SIG-M5 treated with dmso at 0.1 percent for 504 hours (cell line): ENCODE data around the gene TANC1.

ENCODE experiments used
- DNase-seq: peaks from one replicate; lab custom pipeline; 2025; ENCODE audit not compliant: unreplicated experiment; lab: John Stamatoyannopoulos, UW

TANC1 gene

GRCh38 chr2:159053161-159054031, 85.0 kb downstream of the TANC1 start:
- DNase-seq: no peak

GRCh38 chr2:159054032-159054334, 85.5 kb downstream of the TANC1 start:
- DNase-seq: no peak

- DNase-seq: no peak
Observed at GRCh38 chr2:159054985-159055384, 86.5 kb downstream of the TANC1 start.

GRCh38 chr2:159060518-159060917, 92.1 kb downstream of the TANC1 start:
- DNase-seq: no peak

GRCh38 chr2:159063677-159064076, 95.2 kb downstream of the TANC1 start:
- no peak for DNase-seq

- no peak for DNase-seq
Observed at GRCh38 chr2:159064446-159065301, 96.2 kb downstream of the TANC1 start.

- DNase-seq: no peak
Observed at GRCh38 chr2:159065313-159065712, 96.9 kb downstream of the TANC1 start.

- DNase-seq: no peak
Observed at GRCh38 chr2:159065891-159066290, 97.5 kb downstream of the TANC1 start.

- DNase-seq: no peak
Observed at GRCh38 chr2:159066541-159067156, 98.2 kb downstream of the TANC1 start.

- no peak for DNase-seq
Observed at GRCh38 chr2:159067971-159068370, 99.5 kb downstream of the TANC1 start.

- DNase-seq: no peak
Observed at GRCh38 chr2:159069229-159069628, 100.8 kb downstream of the TANC1 start.

- no peak for DNase-seq
Observed at GRCh38 chr2:159070235-159070634, 101.8 kb downstream of the TANC1 start.

- DNase-seq: no peak
Observed at GRCh38 chr2:159071190-159071915, 102.9 kb downstream of the TANC1 start.

- no peak for DNase-seq
Observed at GRCh38 chr2:159072795-159073194, 104.4 kb downstream of the TANC1 start.

- DNase-seq: no peak
Observed at GRCh38 chr2:159073256-159073655, 104.8 kb downstream of the TANC1 start.

GRCh38 chr2:159074605-159075004, 106.2 kb downstream of the TANC1 start:
- no peak for DNase-seq

- no peak for DNase-seq
Observed at GRCh38 chr2:159075727-159076126, 107.3 kb downstream of the TANC1 start.

- DNase-seq: no peak
Observed at GRCh38 chr2:159076241-159076640, 107.8 kb downstream of the TANC1 start.

GRCh38 chr2:159077869-159078268, 109.4 kb downstream of the TANC1 start:
- no peak for DNase-seq

- DNase-seq: no peak
Observed at GRCh38 chr2:159078443-159078842, 110.0 kb downstream of the TANC1 start.

- no peak for DNase-seq
Observed at GRCh38 chr2:159080641-159081040, 112.2 kb downstream of the TANC1 start.
